ENCODE measurements around the gene SERPINB5.

DNA sequence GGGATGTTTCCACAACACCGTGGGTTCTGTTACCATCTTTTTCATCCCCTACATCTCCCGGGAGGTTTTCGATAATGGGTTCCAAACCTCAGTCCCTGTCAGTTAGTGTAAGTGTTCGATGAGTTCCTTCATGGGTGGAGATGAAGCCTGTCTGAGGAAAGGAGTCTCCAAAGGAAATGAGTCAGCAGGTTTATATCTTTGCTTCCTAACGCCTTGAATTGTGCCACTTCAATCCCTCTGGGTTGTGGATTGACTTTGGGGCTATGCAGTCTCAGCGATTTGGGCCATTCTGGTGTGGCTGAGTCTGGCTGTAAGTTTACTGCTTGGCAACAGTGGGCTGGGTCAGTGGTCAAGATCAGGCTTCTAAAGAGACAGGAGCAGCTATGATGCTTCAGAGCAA, 1.2 kb downstream of the SERPINB5 start:
- TF ChIP-seq, protein P1, sequence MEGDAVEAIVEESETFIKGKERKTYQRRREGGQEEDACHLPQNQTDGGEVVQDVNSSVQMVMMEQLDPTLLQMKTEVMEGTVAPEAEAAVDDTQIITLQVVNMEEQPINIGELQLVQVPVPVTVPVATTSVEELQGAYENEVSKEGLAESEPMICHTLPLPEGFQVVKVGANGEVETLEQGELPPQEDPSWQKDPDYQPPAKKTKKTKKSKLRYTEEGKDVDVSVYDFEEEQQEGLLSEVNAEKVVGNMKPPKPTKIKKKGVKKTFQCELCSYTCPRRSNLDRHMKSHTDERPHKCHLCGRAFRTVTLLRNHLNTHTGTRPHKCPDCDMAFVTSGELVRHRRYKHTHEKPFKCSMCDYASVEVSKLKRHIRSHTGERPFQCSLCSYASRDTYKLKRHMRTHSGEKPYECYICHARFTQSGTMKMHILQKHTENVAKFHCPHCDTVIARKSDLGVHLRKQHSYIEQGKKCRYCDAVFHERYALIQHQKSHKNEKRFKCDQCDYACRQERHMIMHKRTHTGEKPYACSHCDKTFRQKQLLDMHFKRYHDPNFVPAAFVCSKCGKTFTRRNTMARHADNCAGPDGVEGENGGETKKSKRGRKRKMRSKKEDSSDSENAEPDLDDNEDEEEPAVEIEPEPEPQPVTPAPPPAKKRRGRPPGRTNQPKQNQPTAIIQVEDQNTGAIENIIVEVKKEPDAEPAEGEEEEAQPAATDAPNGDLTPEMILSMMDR (IDR thresholded peaks at IDR 0.05; ENCODE audit: low read depth, low read length, poor library complexity, severe bottlenecking), result no peak
- TF ChIP-seq EZH2phosphoT487 (IDR thresholded peaks at IDR 0.05; ENCODE audit: borderline replicate concordance, low read length), result no peak

Data from DOHH2 (cell line).